ENCODE results near the gene RPP40.

GRCh38 chr6:4975506-4975905, 28.3 kb downstream of the RPP40 start:
- TF ChIP-seq, protein P1, sequence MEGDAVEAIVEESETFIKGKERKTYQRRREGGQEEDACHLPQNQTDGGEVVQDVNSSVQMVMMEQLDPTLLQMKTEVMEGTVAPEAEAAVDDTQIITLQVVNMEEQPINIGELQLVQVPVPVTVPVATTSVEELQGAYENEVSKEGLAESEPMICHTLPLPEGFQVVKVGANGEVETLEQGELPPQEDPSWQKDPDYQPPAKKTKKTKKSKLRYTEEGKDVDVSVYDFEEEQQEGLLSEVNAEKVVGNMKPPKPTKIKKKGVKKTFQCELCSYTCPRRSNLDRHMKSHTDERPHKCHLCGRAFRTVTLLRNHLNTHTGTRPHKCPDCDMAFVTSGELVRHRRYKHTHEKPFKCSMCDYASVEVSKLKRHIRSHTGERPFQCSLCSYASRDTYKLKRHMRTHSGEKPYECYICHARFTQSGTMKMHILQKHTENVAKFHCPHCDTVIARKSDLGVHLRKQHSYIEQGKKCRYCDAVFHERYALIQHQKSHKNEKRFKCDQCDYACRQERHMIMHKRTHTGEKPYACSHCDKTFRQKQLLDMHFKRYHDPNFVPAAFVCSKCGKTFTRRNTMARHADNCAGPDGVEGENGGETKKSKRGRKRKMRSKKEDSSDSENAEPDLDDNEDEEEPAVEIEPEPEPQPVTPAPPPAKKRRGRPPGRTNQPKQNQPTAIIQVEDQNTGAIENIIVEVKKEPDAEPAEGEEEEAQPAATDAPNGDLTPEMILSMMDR (IDR thresholded peaks at IDR 0.05), result no peak
- TF ChIP-seq POLR2A (IDR thresholded peaks at IDR 0.05), result no peak
- no peak for TF ChIP-seq POLR2AphosphoS5 (IDR thresholded peaks at IDR 0.05)

Measured in breast epithelium (tissue), 3 donors.